ENCODE data around the gene CDC42.

Gene CDC42

GRCh38 chr1:22038036-22038435 is 14.5 kb upstream of the CDC42 start:
- no peak for DNase-seq

- peak; percentile 97 for DNase-seq
Observed at GRCh38 chr1:22039594-22040285, 12.8 kb upstream of the CDC42 start.

DNA sequence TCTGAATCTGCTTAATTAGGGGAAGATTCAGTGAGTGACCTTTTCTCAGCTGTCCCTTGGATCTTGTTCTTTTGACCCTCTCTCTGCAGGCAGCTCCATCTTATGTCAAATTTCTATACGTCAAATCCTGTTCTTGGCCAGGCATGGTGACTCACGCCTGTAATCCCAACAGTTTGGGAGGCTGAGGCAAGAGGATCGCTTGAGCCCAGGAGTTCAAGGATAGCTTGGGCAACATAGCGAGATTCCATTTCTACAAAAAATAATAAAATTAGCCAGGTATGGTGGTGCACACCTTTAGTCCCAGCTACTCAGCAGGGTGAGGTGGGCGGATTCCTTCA is 12.3 kb upstream of the CDC42 start:
- DNase-seq, result no peak

GRCh38 chr1:22041505-22041904 is 11.0 kb upstream of the CDC42 start:
- no peak for DNase-seq

DNA sequence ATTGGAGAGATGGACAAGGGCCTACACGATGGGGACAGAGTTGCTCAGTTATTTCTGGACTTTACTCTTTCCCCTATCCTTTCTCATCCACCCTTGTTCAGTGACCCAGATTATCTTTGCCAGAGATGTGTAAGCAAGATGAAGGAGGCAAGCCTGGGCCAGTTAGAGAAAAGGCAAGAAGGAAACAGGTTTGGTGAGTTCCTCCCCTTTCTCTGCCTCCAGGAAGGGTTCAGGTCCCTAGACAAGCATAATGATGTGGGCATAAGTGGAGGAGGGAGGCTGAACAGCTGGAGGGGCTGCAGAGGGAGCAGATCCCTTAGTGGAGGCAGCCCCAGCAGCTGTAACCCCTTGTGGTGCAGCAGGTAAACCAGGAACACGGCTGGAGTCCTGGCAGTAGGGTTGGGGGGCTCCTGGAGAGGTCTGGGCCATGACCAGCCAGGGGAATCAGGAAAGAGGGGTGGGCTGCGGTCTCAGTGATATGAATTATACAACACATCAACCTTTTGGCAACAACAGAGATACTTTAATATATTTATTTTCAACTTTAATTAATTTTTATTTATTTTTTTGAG is 9.2 kb upstream of the CDC42 start:
- no peak for DNase-seq

- no peak for DNase-seq
Observed at GRCh38 chr1:22044690-22045420, 7.7 kb upstream of the CDC42 start.

- no peak for DNase-seq
Observed at GRCh38 chr1:22045604-22046228, 6.8 kb upstream of the CDC42 start.

DNA sequence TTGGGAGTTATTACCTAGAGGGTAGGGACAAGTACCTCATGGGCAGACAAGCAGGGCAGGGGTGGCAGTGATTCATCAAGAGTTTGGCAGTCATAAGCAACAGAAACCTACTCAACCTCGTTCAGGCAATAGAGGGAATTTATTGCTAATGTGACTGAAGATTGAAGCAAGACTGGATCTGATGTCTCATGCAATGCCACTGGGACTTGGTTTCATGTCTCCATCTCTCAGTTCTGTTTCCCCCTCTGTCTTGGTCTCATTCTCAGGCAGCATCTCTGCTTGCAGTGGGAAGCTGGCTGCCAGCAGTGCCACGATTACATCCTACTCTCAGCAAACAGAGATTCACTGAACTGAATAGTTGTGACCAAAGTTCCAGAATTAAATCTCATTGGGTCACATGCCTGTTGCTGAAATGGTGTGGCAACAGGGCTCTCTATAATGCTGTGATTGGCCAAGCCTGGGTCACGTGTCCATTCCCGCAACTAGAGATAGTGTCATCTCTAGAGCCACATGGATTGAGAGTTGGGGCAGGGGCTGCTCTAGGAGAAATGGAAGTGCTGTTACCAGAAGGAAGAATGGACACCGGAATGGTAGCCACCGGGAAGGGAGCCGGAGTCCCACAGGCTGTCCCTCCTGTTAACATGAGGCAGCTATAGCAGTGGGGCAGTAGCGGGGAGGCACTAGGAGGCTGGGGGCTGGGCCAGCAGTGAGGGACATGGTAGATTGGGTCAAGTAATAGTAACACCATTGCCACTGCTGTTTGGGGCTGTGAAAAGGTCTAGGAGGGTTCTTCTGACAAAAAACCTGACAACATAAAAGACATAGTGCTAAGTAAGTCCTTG is 3.9 kb upstream of the CDC42 start:
- DNase-seq, result no peak

DNA sequence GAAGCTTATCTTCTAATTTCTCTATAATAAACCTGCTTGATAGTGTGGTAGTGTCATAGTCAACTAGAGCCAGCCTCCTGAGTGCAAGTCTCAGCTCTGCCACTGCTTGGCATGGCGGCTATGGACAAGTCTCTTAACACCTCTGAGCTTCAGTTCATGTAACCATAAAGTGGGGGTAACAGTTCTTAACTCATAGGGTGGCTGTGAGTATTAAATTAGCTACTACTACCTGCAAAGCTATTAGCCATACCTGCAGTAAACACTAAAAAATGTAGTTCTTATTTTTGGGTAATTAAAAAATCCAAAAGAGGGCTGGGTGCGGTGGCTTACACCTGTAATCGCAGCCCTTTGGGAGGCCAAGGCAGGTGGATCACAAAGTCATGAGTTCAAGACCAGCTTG is 2.2 kb upstream of the CDC42 start:
- DNase-seq, result no peak

DNA sequence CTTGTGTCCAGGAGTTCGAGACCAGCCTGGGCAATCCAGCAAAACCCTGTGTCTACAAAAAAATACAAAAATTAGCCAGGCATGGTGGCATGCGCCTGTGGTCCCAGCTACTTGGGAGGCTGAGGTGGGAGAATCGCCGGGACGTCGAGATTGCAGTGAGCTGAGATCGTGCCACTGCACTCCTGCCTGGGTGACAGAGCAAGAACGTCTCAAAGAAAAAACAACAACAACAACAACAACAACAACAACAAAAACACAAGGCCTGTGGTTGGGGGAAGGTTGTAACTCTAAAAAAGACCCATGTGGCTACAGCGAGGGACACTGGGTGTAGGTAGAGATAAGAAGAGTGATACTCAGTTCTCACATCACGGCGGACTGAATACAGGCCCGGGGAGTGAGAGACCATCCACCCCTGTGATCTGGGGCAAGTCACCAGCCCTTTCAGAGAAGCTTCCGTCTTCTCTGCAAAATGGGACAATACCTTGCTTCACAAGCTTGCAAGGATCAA is 848 bp upstream of the CDC42 start:
- DNase-seq, result no peak

DNA sequence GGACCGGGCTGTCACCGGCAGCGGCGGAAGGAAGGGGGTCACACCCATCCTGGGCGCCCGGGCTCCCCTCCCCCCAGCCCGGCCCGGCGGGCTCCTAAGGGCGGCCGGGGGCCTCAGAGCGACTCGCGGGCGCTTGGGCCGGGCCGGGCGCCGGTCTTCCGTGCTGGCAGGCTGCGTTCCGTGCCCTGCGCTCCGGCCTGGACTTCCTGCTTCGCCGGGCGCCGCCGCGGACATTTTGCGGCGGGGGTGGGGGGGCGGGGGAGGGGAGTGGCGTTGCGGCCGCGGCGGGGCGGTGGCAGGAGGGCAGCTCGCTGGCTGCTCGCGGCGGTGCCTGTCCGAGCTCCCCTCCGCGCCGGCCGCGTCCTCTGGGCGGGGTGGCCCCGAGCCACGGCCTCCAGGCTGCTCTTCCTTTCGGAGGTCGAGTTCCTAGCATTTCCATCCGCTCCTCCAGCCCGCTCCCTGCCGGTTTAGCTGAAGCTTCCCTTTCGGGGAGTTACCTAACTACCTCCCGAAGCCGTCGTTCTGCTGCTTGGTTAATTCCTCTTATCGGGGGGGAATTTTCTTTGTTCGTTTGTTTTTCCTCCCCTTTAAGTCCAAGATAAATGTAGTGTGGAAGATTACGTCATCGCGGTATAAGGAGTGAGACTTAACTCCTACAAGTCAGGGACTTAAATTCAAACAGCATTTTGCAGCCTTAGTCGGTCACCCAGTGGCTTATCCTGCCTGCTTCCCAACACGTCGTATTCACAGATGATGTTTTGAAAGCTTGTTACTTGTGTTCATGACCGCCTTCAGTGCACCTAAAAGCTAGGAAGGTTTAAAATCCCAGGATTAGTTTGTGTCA is 730 bp downstream of the CDC42 start:
- peak; percentile 77 for DNase-seq

DNA sequence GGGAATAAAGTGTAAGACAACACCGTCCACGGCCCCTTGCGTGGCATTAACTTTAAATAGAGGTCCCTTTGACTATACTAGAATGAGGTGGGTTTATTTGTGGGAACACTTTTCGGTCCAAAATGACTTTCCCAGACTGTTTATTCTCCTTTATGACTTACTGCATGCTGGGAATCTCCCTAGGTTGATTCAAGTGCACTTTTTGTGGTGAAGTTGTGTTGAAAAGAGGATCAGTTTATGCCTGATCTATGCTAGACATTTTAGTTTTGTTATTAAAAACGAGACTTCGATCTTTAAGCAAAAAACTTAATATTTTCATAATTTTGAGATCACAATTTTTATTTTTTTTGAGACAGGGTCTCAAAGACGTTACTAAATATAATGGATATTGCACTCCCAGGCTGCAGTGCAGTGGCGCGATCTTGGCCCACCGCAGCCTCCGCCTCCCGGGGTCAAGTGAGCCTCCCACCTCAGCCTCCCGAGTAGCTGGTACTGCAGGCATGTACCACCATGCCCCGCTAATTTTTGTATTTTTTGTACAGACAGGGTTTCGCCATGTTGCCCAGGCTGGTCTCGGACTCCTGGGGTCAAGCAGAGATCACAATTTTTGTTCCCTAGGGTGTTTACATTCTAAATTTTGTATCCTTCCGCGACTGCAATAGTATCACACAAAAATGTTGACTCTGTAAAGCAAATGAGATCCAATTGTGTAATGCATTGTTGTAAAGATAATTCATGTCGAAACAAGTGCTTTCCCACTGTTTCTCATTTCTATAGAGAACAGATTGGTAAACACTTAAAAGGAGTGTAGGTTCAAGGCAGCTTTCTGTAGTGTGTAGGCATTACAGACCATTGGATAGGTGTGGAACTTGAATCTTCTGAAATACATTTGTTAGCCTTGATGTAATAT is 1.6 kb downstream of the CDC42 start:
- peak; percentile 47 for DNase-seq

GRCh38 chr1:22055463-22055862 is 3.0 kb downstream of the CDC42 start:
- DNase-seq, result no peak

DNA sequence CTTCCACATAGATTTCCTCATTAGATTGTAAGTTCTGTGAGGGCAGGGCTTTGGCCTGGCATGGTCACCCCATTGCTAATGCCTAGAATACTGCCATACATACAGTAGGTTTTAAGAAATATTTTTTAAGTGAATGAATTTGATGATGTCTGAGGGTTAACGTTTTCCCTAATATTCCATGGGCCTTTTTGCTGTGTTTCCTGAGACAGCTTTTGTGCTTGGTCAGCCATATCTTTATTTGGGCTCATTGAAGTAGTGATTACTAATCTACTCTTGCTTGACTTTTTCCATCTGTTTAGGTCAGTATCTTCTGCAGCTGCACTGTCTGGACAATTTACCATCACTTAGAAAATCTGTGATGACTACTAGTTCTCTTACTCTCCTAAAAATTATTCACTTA is 3.5 kb downstream of the CDC42 start:
- DNase-seq, result no peak

DNA sequence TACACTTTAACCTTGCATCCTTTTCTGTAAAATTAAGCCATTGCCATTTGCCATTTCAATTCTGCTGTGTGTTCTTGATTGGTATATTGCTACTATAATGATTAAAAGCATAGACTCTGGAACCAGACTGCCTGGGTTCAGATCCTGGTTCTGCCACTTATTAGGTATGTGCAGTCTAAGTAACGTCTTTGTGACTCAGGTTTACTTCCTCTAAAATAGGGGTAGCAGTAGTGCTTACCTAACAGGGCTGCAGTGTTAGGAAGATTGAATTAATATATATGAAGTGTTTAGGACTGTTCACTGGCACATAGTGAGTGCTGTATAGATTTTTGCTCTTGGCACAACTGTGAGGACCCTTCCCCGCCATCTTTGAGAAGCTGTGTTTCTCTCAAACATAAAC is 4.4 kb downstream of the CDC42 start:
- no peak for DNase-seq

- no peak for DNase-seq
Observed at GRCh38 chr1:22057861-22058260, 5.4 kb downstream of the CDC42 start.

DNA sequence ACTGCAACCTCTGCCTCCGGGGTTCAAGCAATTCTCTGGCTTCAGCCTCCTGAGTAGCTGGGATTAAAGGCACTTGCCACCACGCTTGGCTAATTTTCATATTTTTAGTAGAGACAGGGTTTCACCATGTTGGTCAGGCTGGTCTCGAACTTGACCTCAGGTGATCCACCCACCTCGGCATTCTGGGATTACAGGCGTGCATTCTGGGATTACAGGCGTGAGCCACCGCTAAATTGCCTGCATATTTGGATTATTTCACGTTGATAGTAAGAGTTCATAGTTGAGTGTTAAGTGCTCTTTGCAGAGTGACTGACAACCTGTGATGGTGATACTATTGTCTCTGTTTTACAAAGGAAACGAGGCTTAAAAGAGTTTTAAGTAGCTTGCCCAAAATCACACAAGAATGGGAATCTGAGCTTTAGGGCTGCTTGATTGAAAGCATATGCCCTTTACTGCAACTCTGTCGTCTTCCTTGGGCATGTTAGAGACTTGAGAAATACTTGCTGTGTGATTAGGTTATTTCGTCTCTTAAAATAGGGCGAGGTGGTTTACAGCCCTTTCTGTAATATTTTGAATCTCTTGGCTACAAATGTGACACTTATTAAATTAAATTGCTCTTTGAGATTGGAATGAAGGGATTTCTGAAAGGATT is 12.4 kb downstream of the CDC42 start:
- no peak for DNase-seq

DNA sequence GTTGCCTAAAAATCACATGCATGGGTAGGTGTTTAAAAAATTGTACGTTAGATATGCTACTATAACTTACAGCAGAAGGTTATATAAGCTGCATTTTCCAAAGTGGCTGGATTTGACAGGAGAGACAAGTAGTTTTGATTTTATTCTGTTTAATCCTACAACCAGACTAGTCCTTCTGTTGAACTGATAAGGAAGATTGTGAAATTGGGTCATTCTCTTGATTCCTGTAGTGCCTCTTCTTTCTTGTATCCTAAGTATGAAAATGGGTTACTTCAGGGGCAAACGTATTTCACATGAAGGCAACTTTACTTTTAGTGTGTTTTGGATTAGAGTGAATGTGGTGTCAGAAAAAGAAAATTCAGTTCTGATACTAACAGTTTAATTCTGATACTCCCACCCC is 19.0 kb downstream of the CDC42 start:
- DNase-seq, result no peak

DNA sequence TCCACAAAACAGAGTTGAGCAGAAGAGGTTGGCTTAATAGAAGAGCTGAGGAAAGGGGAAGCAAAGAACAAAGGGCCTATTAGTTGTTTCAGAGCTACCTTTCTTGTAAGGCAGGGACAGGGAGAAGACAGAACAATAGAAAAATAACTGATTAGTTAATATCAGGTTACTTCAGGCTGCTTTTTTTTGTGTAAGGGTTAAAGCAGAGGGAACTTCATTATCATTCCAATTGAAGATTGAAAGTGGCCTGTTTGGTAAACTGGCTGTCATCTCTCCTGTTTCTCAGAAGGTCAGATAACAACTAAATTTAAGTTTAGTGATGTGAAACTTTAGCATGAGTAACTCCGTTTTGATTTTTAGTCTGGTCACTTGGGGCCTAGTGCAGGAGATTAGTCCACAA is 22.3 kb downstream of the CDC42 start:
- no peak for DNase-seq

GRCh38 chr1:22075718-22076117 is 23.2 kb downstream of the CDC42 start:
- DNase-seq, result no peak

All from CD4-positive, alpha-beta T cell treated with Interleukin-21 for 1 hour (primary cell).